ENCODE data around the gene ENTPD1.

DNA sequence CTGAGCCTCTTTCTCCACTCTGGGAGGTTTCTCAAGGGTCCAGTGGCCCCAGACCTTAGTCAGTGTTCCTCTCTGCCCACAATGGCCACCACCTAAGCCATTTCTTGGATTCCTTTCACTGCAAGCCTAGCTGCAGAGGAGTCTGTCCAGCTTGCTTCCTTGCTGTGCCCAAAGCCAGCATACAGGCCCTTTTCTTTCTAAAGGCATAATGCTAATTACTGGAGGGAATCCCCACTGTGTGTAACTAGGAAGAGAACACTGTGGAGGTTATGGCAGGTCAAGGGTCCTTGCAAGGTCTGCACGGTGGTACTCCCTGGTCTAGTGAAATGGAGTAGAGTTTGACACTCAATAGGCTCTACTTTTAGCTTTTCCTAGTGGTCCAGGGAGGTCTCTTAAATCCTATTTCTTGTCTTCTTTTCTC lies 81.4 kb downstream of the ENTPD1 start:
- TF ChIP-seq, protein P1, sequence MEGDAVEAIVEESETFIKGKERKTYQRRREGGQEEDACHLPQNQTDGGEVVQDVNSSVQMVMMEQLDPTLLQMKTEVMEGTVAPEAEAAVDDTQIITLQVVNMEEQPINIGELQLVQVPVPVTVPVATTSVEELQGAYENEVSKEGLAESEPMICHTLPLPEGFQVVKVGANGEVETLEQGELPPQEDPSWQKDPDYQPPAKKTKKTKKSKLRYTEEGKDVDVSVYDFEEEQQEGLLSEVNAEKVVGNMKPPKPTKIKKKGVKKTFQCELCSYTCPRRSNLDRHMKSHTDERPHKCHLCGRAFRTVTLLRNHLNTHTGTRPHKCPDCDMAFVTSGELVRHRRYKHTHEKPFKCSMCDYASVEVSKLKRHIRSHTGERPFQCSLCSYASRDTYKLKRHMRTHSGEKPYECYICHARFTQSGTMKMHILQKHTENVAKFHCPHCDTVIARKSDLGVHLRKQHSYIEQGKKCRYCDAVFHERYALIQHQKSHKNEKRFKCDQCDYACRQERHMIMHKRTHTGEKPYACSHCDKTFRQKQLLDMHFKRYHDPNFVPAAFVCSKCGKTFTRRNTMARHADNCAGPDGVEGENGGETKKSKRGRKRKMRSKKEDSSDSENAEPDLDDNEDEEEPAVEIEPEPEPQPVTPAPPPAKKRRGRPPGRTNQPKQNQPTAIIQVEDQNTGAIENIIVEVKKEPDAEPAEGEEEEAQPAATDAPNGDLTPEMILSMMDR (conservative IDR thresholded peaks at IDR 0.05 in 1 of 2, IDR thresholded peaks at IDR 0.05 in 1 of 2; ENCODE audit: low read depth in 1 of 2, low read length in 2 of 2): no peak
- TF ChIP-seq EZH2 (IDR thresholded peaks at IDR 0.05; ENCODE audit: low read length, missing control alignments): no peak

All from fibroblast of lung (primary cell).